IPS-20b (cell line): ENCODE results near the gene CEACAM21.

Source experiments
- H3K27ac ChIP-seq: one replicate; pipeline ENCODE4 v1.5.1; 2013; ENCODE audit warnings: low read length
- H3K27me3 ChIP-seq: 2 replicates; pipeline ENCODE4 v1.6.1; 2013; ENCODE audit warnings: mild to moderate bottlenecking, low read length, inconsistent platforms; ENCODE audit not compliant: insufficient read depth
- H3K36me3 ChIP-seq: 2 replicates; pipeline ENCODE4 v1.6.1; 2013; ENCODE audit warnings: low read depth, mild to moderate bottlenecking, inconsistent platforms, low read length, moderate library complexity; ENCODE audit not compliant: insufficient read depth
- H3K4me1 ChIP-seq: 2 replicates; pipeline ENCODE4 v1.6.1; 2013; ENCODE audit warnings: mild to moderate bottlenecking, control low read depth, inconsistent platforms, low read length, moderate library complexity; ENCODE audit not compliant: insufficient read depth
- H3K4me3 ChIP-seq: 2 replicates; pipeline ENCODE4 v1.5.1; 2013; ENCODE audit warnings: mild to moderate bottlenecking, low read length, inconsistent platforms
- H3K9ac ChIP-seq: 2 replicates; pipeline ENCODE4 v1.6.1; 2013; ENCODE audit warnings: low read depth, mild to moderate bottlenecking, inconsistent platforms, low read length, moderate library complexity
- H3K9me3 ChIP-seq: 2 replicates; pipeline ENCODE4 v1.6.1; 2013; ENCODE audit warnings: mild to moderate bottlenecking, low read depth, low read length, inconsistent platforms; ENCODE audit not compliant: insufficient read depth

CEACAM21 gene

GRCh38 chr19:41606215-41606837, 30.4 kb downstream of the CEACAM21 start:
- Histone ChIP-seq H3K4me3 (no peak overlapping the region), H3K4me1 (no peaks in the 10 kb centered on the region), H3K27me3 (peaks cover 77% of the 10 kb centered on the region), H3K9me3 (no peaks in the 10 kb centered on the region), H3K36me3 (no peaks in the 10 kb centered on the region), H3K27ac (no peak overlapping the region), H3K9ac (no peak overlapping the region)

GRCh38 chr19:41607668-41608067, 31.7 kb downstream of the CEACAM21 start:
- no peak overlapping the region for H3K27ac ChIP-seq
- no peaks in the 10 kb centered on the region for H3K4me1 ChIP-seq
- no peak overlapping the region for H3K4me3 ChIP-seq
- H3K36me3 ChIP-seq = no peaks in the 10 kb centered on the region
- H3K9ac ChIP-seq = no peak overlapping the region
- peaks cover 65% of the 10 kb centered on the region for H3K27me3 ChIP-seq
- H3K9me3 ChIP-seq = no peaks in the 10 kb centered on the region

- Histone ChIP-seq H3K9ac (no peak overlapping the region), H3K27ac (no peak overlapping the region), H3K4me1 (no peaks in the 10 kb centered on the region), H3K36me3 (no peaks in the 10 kb centered on the region), H3K4me3 (no peak overlapping the region), H3K27me3 (peaks cover 48% of the 10 kb centered on the region; the same call in 1 of the 2 replicates), H3K9me3 (peaks cover 5% of the 10 kb centered on the region)
Measured at GRCh38 chr19:41610789-41611188, 34.8 kb downstream of the CEACAM21 start.

- H3K27ac ChIP-seq = no peak overlapping the region
- no peak overlapping the region for H3K9ac ChIP-seq
- peaks cover 43% of the 10 kb centered on the region for H3K27me3 ChIP-seq
- no peak overlapping the region for H3K4me3 ChIP-seq
- no peaks in the 10 kb centered on the region for H3K4me1 ChIP-seq
- no peaks in the 10 kb centered on the region for H3K36me3 ChIP-seq
- peaks cover 5% of the 10 kb centered on the region for H3K9me3 ChIP-seq
Measured at GRCh38 chr19:41612483-41612882, 36.5 kb downstream of the CEACAM21 start.

- no peaks in the 10 kb centered on the region for H3K36me3 ChIP-seq
- H3K9me3 ChIP-seq = peaks cover 5% of the 10 kb centered on the region
- no peak overlapping the region for H3K9ac ChIP-seq
Measured at GRCh38 chr19:41615207-41615606, 39.2 kb downstream of the CEACAM21 start.

GRCh38 chr19:41616792-41617621, 41.0 kb downstream of the CEACAM21 start:
- Histone ChIP-seq H3K27me3 (peaks cover 21% of the 10 kb centered on the region), H3K9ac (no peak overlapping the region), H3K4me1 (no peaks in the 10 kb centered on the region), H3K36me3 (no peaks in the 10 kb centered on the region), H3K27ac (no peak overlapping the region), H3K9me3 (peaks cover 5% of the 10 kb centered on the region), H3K4me3 (no peak overlapping the region)

More at GRCh38 chr19:41615207-41615606, 39.2 kb downstream of the CEACAM21 start:
- H3K4me3 ChIP-seq = no peak overlapping the region
- H3K27ac ChIP-seq = no peak overlapping the region
- H3K27me3 ChIP-seq = peaks cover 26% of the 10 kb centered on the region
- H3K4me1 ChIP-seq = no peaks in the 10 kb centered on the region

- H3K9ac ChIP-seq = no peak overlapping the region
- no peak overlapping the region for H3K27ac ChIP-seq
- H3K4me3 ChIP-seq = no peak overlapping the region
- peaks cover 15% of the 10 kb centered on the region for H3K27me3 ChIP-seq
- peaks cover 5% of the 10 kb centered on the region for H3K9me3 ChIP-seq
- no peaks in the 10 kb centered on the region for H3K4me1 ChIP-seq
- no peaks in the 10 kb centered on the region for H3K36me3 ChIP-seq
Measured at GRCh38 chr19:41617941-41618730, 42.2 kb downstream of the CEACAM21 start.

GRCh38 chr19:41619018-41619556, 43.1 kb downstream of the CEACAM21 start:
- Histone ChIP-seq H3K4me1 (no peaks in the 10 kb centered on the region), H3K27me3 (peaks cover 11% of the 10 kb centered on the region), H3K9ac (no peak overlapping the region), H3K4me3 (no peak overlapping the region), H3K9me3 (no peaks in the 10 kb centered on the region; the same call in 1 of the 2 replicates), H3K27ac (no peak overlapping the region), H3K36me3 (no peaks in the 10 kb centered on the region)

- no peak overlapping the region for H3K4me3 ChIP-seq
- no peaks in the 10 kb centered on the region for H3K36me3 ChIP-seq
- H3K27ac ChIP-seq = no peak overlapping the region
- H3K9me3 ChIP-seq = no peaks in the 10 kb centered on the region
- H3K27me3 ChIP-seq = peaks cover 6% of the 10 kb centered on the region
- H3K9ac ChIP-seq = no peak overlapping the region
- H3K4me1 ChIP-seq = no peaks in the 10 kb centered on the region
Measured at GRCh38 chr19:41620171-41620570, 44.2 kb downstream of the CEACAM21 start.

GRCh38 chr19:41621226-41621625, 45.3 kb downstream of the CEACAM21 start:
- Histone ChIP-seq H3K4me3 (no peak overlapping the region), H3K9ac (no peak overlapping the region), H3K36me3 (no peaks in the 10 kb centered on the region), H3K27me3 (peaks cover 6% of the 10 kb centered on the region), H3K27ac (no peak overlapping the region), H3K9me3 (no peaks in the 10 kb centered on the region), H3K4me1 (no peaks in the 10 kb centered on the region)

- H3K36me3 ChIP-seq = no peaks in the 10 kb centered on the region
- peaks cover 3% of the 10 kb centered on the region for H3K27me3 ChIP-seq
- H3K9ac ChIP-seq = no peak overlapping the region
- no peaks in the 10 kb centered on the region for H3K4me1 ChIP-seq
- H3K9me3 ChIP-seq = no peaks in the 10 kb centered on the region
- no peak overlapping the region for H3K27ac ChIP-seq
- no peak overlapping the region for H3K4me3 ChIP-seq
Measured at GRCh38 chr19:41621654-41622053, 45.7 kb downstream of the CEACAM21 start.
